Mesothelial cell of epicardium (in vitro differentiated cells): ENCODE results near the gene MOSPD3. TPM values are rescaled to one million over a fixed set of nuclear protein-coding genes. Genes with fewer than 3 reads are reported as not detected.

Experiments used
- DNase-seq, 2 experiments: peaks; one replicate each; pipeline ENCODE4 v3.0.0; 2021; ENCODE audit warnings: low spot score in 2 of 2; ENCODE audit not compliant: unreplicated experiment in 2 of 2
- H3K27ac Mint-ChIP-seq: 2 replicates; pipeline ENCODE4 v1.8.0; 2021; ENCODE audit warnings: mixed read lengths
- H3K27me3 Mint-ChIP-seq: 2 replicates; pipeline ENCODE4 v1.8.0; 2021; ENCODE audit warnings: low read depth, mixed read lengths
- H3K36me3 Mint-ChIP-seq: 2 replicates; pipeline ENCODE4 v1.8.0; 2021; ENCODE audit warnings: mixed read lengths
- H3K4me1 Mint-ChIP-seq: 2 replicates; pipeline ENCODE4 v1.8.0; 2021; ENCODE audit warnings: mixed read lengths
- H3K4me3 Mint-ChIP-seq: 2 replicates; pipeline ENCODE4 v1.8.0; 2021; ENCODE audit warnings: mild to moderate bottlenecking, moderate library complexity, mixed read lengths
- H3K9me3 Mint-ChIP-seq: 2 replicates; pipeline ENCODE4 v1.8.0; 2021; ENCODE audit warnings: mixed read lengths
- CTCF ChIP-seq: fragments of 200-600 bp; sonication (generic); IDR thresholded peaks from one replicate; pipeline ENCODE4 v1.5.0; 2021; ENCODE audit warnings: antibody characterized with exemption; ENCODE audit not compliant: unreplicated experiment
- total RNA-seq: library from RNA; stranded (reverse); gene quantifications from 3 replicates; pipeline ENCODE4 v1.2.1, GENCODE V29; 2021

Gene MOSPD3
- total RNA-seq, 1 donor from 2014 or later = 25.9 TPM

- Mint-ChIP-seq H3K4me3 (no peak overlapping the region), H3K27me3 (peaks cover 3% of the 10 kb centered on the region), H3K4me1 (no peaks in the 10 kb centered on the region), H3K9me3 (no peaks in the 10 kb centered on the region), H3K36me3 (peaks cover 10% of the 10 kb centered on the region), H3K27ac (no peak overlapping the region)
- no peak for DNase-seq
- no peak for TF ChIP-seq CTCF
These were observed 11.8 kb downstream of the MOSPD3 start for GRCh38 chr7:100623951-100624824.

GRCh38 chr7:100626055-100626454 lies 13.7 kb downstream of the MOSPD3 start:
- no peaks in the 10 kb centered on the region for H3K9me3 Mint-ChIP-seq
- peaks cover 3% of the 10 kb centered on the region for H3K27me3 Mint-ChIP-seq
- no peaks in the 10 kb centered on the region for H3K4me1 Mint-ChIP-seq
- H3K27ac Mint-ChIP-seq = no peak overlapping the region
- H3K4me3 Mint-ChIP-seq = peak overlapping the region; percentile 8
- peaks cover 7% of the 10 kb centered on the region for H3K36me3 Mint-ChIP-seq
- no peak for DNase-seq
- no peak for TF ChIP-seq CTCF

- Mint-ChIP-seq H3K27ac (no peak overlapping the region), H3K4me3 (peak overlapping the region; percentile 51), H3K9me3 (no peaks in the 10 kb centered on the region), H3K27me3 (peaks cover 6% of the 10 kb centered on the region), H3K4me1 (no peaks in the 10 kb centered on the region), H3K36me3 (peaks cover 4% of the 10 kb centered on the region)
- peak; percentile 75 to 76 for DNase-seq
- no peak for TF ChIP-seq CTCF
These were observed 14.3 kb downstream of the MOSPD3 start for GRCh38 chr7:100626530-100627237.

GRCh38 chr7:100627238-100627549 lies 14.9 kb downstream of the MOSPD3 start:
- H3K9me3 Mint-ChIP-seq = no peaks in the 10 kb centered on the region
- H3K27me3 Mint-ChIP-seq = peaks cover 11% of the 10 kb centered on the region
- H3K4me3 Mint-ChIP-seq = no peak overlapping the region
- H3K36me3 Mint-ChIP-seq = peaks cover 3% of the 10 kb centered on the region
- no peak for TF ChIP-seq CTCF
- no peak for DNase-seq
- no peak overlapping the region for H3K27ac Mint-ChIP-seq
- no peaks in the 10 kb centered on the region for H3K4me1 Mint-ChIP-seq

GRCh38 chr7:100629117-100629716 lies 16.9 kb downstream of the MOSPD3 start:
- no peak overlapping the region for H3K4me3 Mint-ChIP-seq
- DNase-seq = no peak
- peaks cover 6% of the 10 kb centered on the region for H3K4me1 Mint-ChIP-seq
- peaks cover 28% of the 10 kb centered on the region for H3K27me3 Mint-ChIP-seq
- no peaks in the 10 kb centered on the region for H3K36me3 Mint-ChIP-seq
- no peaks in the 10 kb centered on the region for H3K9me3 Mint-ChIP-seq
- TF ChIP-seq CTCF = no peak
- H3K27ac Mint-ChIP-seq = no peak overlapping the region
